Neutrophil (primary cell): ENCODE results near the gene PTN.

Experiments used
- H3K27ac ChIP-seq: fragments of 200-600 bp; sonication (generic); 2 replicates; pipeline ENCODE4 v1.5.1; 2016; ENCODE audit warnings: mild to moderate bottlenecking, moderate library complexity
- H3K27me3 ChIP-seq: fragments of 200-600 bp; sonication (generic); 2 replicates; pipeline ENCODE4 v1.6.0; 2016; ENCODE audit warnings: mild to moderate bottlenecking
- H3K36me3 ChIP-seq: fragments of 200-600 bp; sonication (generic); 2 replicates; pipeline ENCODE4 v1.5.1; 2017
- H3K4me1 ChIP-seq, 2 experiments: fragments of 200-600 bp in 1 of 2; sonication (generic) in 1 of 2; 1 replicate in 1 of 2; 2 replicates in 1 of 2; pipeline versions ENCODE4 v1.5.1 to v1.6.1; 2013 to 2016; ENCODE audit warnings: low read depth in 1 of 2, low read length in 1 of 2, mild to moderate bottlenecking in 1 of 2, moderate library complexity in 1 of 2; ENCODE audit not compliant: control insufficient read depth in 1 of 2, insufficient read depth in 1 of 2
- H3K4me3 ChIP-seq, 2 experiments: fragments of 200-600 bp in 1 of 2; sonication (generic) in 1 of 2; 1 replicate in 1 of 2; 2 replicates in 1 of 2; pipeline ENCODE4 v1.5.1; 2013 to 2016; ENCODE audit warnings: low read depth in 1 of 2, low read length in 1 of 2, mild to moderate bottlenecking in 1 of 2, moderate library complexity in 1 of 2
- H3K9me3 ChIP-seq: fragments of 200-600 bp; sonication (generic); 2 replicates; pipeline ENCODE4 v1.5.1; 2016
- TF ChIP-seq, protein P1 (sequence below): fragments of 200-600 bp; sonication (generic); IDR thresholded peaks from 2 replicates; pipeline ENCODE4 v1.5.1; 2016; ENCODE audit warnings: antibody characterized with exemption

PTN gene

DNA sequence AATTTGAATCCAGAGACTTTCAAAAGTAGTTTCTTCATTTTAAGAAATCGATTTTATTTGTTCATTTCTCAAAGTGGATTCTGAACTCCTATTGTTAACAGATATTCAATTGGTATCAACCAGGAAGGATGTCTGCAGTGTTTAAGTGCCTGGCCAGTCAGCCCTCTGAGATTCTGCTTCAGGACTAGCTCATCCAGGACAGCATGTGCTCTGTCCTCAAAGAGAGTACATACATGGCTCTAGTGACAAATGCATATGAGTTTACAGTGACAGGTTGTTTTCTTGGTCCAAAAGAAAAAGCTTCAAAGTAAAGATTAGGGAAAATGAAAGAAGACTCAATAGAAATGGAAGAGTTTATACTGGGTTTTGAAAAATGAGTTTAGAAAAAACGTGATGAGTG, 8.4 kb upstream of the PTN start:
- Histone ChIP-seq H3K36me3 (no peaks in the 10 kb centered on the region), H3K27ac (no peak overlapping the region), H3K27me3 (no peaks in the 10 kb centered on the region), H3K4me1 (no peaks in the 10 kb centered on the region), H3K4me3 (no peak overlapping the region), H3K9me3 (no peaks in the 10 kb centered on the region)
- TF ChIP-seq, protein P1, sequence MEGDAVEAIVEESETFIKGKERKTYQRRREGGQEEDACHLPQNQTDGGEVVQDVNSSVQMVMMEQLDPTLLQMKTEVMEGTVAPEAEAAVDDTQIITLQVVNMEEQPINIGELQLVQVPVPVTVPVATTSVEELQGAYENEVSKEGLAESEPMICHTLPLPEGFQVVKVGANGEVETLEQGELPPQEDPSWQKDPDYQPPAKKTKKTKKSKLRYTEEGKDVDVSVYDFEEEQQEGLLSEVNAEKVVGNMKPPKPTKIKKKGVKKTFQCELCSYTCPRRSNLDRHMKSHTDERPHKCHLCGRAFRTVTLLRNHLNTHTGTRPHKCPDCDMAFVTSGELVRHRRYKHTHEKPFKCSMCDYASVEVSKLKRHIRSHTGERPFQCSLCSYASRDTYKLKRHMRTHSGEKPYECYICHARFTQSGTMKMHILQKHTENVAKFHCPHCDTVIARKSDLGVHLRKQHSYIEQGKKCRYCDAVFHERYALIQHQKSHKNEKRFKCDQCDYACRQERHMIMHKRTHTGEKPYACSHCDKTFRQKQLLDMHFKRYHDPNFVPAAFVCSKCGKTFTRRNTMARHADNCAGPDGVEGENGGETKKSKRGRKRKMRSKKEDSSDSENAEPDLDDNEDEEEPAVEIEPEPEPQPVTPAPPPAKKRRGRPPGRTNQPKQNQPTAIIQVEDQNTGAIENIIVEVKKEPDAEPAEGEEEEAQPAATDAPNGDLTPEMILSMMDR = no peak

DNA sequence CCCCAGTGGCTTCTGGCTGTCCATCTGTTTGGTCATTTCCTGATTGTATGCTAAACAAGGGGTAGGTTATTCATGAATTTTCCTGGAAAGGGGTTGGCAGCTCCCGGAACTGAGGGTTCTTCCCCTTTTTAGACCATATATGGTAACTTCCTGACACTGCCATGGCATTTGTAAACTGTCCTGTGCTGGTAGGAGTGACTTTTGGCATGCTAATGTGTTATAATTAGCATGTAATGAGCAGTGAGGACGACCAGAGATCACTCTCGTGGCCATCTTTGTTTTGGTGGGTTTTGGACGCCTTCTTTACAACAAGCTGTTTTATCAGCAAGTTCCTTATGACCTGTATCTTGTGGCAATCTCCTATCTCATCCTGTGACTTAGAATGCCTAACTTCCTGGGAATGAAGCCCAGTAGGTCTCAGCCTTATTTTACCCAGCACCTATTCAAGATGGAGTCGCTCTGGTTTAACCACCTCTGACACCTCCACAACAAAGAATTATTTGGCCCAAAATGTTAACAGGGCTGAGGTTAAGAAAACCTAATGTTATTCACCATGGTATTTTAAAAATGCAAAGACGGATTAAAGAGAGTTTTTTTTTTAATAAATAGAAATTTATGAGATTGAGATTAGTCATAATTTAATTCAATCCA, 2.4 kb upstream of the PTN start:
- Histone ChIP-seq H3K4me1 (no peaks in the 10 kb centered on the region), H3K27ac (no peak overlapping the region), H3K36me3 (no peaks in the 10 kb centered on the region), H3K27me3 (peaks cover 17% of the 10 kb centered on the region), H3K9me3 (no peaks in the 10 kb centered on the region), H3K4me3 (no peak overlapping the region)
- TF ChIP-seq, protein P1 = no peak

DNA sequence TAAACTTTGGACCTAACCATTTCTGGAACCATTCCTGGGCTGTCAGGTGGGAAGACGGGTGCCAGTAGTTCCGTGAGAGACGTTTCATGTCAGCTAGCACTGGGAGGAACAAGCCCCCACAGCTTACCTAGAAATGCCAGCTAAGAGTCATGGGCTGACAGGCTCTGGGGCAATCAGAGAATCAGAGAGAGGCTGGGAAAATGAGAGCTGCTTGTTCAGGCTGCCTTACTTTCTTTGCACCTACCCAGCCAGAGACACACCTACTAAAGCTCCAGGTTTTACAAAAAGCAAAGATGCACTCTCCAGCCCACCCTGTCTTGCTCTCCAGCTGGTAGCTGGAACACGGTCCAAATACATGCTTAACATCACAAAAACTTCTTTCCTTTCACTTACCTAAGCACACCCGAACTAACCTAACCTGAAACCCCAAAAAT, 688 bp downstream of the PTN start:
- Histone ChIP-seq H3K27ac (no peak overlapping the region), H3K36me3 (no peaks in the 10 kb centered on the region), H3K4me3 (no peak overlapping the region), H3K4me1 (no peaks in the 10 kb centered on the region), H3K27me3 (peaks cover 17% of the 10 kb centered on the region), H3K9me3 (no peaks in the 10 kb centered on the region)
- TF ChIP-seq, protein P1 = no peak

DNA sequence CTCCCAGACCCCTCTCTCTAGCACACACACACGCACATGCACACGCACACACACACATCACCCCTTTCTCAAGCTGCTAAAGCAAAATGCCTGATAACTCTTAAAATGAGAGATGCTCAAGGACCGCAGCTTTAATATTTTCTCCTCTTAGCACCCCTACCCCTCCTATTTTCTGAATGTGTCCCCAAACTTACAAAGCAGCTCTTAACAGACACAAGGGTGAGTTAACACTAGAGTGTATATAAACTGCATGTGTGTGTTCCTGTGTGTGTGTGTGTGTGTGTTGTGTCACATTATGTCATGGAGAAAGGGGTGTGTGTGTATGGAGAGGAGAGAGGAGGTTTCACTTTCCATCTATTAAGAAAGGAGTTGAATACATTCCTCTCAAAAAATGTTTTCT, 1.3 kb downstream of the PTN start:
- no peaks in the 10 kb centered on the region for H3K36me3 ChIP-seq
- H3K9me3 ChIP-seq = no peaks in the 10 kb centered on the region
- no peak overlapping the region for H3K4me3 ChIP-seq
- TF ChIP-seq, protein P1 = no peak
- H3K27me3 ChIP-seq = peaks cover 17% of the 10 kb centered on the region
- no peak overlapping the region for H3K27ac ChIP-seq
- no peaks in the 10 kb centered on the region for H3K4me1 ChIP-seq

DNA sequence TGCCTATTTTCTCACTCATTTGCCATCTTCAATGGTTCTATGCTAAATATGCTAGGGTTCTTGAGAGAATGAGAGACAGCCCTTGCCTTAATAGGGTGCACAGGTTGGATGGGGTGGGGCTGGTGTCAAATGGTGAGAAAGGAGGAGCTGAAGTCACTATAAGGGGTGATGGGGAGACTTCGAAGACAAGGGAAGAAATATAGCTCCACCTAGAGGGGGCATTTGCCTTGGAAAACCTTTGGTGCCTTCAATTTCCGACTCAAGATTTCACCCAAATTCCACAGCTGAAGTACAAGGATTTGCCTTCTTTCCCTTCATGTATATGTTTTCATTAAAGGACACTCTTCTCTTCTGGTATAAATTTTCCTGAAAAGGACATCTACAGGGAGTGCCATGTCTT, 5.6 kb downstream of the PTN start:
- H3K27ac ChIP-seq = no peak overlapping the region
- no peaks in the 10 kb centered on the region for H3K9me3 ChIP-seq
- H3K36me3 ChIP-seq = no peaks in the 10 kb centered on the region
- H3K4me3 ChIP-seq = no peak overlapping the region
- peaks cover under 1% of the 10 kb centered on the region for H3K27me3 ChIP-seq
- H3K4me1 ChIP-seq = no peaks in the 10 kb centered on the region
- TF ChIP-seq, protein P1 = no peak

DNA sequence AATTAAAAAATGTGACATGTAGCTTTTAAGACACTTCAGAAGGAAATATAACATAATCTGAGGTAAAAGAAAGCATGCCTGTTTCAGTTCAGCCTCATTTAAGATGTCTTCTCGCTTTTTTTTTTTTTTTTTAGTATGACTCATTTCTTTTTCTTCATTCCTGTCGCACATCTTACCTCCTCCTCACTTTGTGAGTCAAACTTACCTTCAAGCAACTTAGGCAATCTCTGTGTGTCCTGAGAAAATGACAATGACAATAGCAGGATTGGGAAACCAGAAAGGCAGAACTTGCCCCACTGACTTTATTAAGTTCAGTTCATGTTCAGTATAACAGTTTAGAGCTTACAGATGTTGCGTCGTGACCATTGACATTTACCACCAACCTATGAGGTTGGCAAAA, 7.7 kb downstream of the PTN start:
- no peaks in the 10 kb centered on the region for H3K4me1 ChIP-seq
- H3K9me3 ChIP-seq = no peaks in the 10 kb centered on the region
- H3K4me3 ChIP-seq = no peak overlapping the region
- TF ChIP-seq, protein P1 = no peak
- no peak overlapping the region for H3K27ac ChIP-seq
- no peaks in the 10 kb centered on the region for H3K27me3 ChIP-seq
- H3K36me3 ChIP-seq = no peaks in the 10 kb centered on the region
